IPS DF 19.7 (cell line): Measurements from ENCODE around the gene TRA2B.

Experiments used
- DNase-seq: peaks from one replicate; pipeline ENCODE4 v3.0.0-alpha.2; 2013; ENCODE audit warnings: low read depth, low spot score

Gene TRA2B

GRCh38 chr3:185937689-185938374 lies at the start of gene TRA2B:
Gene TRA2B (minus strand): TSS chr3:185938014. CDS start chr3:185937860, 154 bp downstream.
- DNase-seq: peak; percentile 83

DNA sequence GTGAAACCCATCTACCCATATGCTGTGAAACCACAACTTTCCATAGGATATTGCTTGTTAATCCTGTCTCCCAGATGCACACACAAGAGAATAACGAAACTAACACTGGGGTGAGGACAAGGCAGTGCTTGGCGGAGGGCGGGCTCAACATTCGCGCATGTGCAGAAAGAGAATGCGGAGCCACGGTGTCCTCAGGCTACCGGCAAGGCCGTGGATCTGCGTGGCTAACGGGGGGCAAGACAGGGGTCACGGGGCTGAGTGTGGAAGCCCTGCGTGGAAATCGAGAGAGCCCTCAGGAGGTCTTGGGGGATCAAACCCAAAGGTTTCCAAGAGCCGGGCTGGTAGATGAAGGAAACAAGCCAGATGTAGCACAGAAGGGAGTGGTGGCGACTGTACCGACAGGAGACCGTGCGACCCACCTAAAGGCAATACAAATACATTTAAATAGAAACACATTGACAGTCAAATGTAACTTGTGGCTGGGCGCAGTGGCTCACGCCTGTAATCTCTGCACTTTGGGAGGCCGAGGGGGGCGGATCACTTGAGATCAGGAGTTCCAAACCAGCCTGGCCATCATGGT lies 48.5 kb upstream of the TRA2B start:
- DNase-seq: no peak

DNA sequence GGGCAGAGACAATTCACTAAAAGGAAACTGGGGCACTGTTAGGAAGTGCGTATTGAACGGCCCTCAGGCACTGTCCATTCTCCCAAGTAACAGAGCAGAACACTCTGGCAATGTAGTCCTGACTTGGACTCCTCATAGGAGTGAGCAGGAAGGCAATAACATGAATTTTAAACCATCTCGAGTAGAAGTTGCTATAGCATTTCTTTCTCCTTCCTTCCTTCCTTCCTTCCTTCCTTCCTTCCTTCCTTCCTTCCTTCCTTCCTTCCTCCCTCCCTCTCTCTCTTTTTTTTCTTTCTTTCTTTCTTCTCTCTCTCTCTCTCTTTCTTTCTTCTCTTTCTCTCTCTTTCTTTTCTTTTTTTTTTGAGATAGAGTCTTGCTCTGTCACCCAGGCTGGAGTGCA lies 46.4 kb upstream of the TRA2B start:
- DNase-seq: no peak

DNA sequence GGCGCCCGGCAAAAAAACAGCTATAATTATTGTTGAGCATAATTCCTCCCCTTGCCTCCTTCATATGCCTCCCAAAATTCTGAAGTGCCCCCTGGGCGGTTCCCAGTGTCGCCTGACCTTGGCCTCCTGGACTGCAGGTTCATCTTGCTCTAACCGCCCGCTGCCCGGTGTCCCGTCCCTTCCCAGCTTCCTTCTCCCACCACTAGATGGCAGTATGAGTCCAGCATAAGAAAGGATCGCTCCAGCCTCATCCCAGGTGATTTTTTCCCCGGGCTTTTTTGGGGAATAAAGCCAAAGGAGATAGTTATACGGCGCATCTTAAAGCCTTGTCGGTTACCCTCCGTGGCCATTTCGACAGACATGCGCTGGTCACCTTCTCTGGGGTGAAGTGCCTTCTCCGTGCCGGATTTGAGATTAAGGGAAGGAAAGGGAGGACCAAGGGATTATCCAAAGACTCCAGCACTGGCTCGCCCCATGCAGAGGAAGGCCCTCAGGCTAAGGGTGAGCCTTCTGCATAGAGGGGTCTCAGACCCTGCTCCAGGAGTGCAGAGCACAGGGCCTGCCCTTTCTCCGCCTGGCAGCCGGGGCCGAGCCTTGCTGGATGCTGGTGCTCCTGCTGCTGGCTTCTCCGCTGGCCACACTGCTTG lies 45.8 kb upstream of the TRA2B start:
- DNase-seq: peak; percentile 28

GRCh38 chr3:185982632-185983031 lies 44.8 kb upstream of the TRA2B start:
- DNase-seq: no peak

DNA sequence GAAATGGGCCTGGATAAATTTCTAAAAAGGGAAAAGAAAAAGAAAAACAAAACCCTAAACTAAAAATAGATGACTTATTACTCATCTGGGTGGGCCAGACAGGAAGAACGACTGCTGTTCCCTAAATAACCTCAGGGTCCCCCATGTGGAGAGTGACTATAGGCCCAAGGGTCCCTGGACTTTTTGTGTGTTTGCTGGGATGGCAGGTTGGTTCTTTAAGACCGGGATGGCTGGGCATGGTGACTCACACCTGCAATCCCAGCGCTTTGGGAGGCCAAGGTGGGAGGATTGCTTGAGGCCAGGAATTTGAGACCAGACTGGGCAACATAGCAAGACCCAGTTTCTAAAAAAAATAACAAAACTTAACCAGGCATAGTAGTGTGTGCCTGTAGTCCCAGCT lies 43.8 kb upstream of the TRA2B start:
- no peak for DNase-seq

DNA sequence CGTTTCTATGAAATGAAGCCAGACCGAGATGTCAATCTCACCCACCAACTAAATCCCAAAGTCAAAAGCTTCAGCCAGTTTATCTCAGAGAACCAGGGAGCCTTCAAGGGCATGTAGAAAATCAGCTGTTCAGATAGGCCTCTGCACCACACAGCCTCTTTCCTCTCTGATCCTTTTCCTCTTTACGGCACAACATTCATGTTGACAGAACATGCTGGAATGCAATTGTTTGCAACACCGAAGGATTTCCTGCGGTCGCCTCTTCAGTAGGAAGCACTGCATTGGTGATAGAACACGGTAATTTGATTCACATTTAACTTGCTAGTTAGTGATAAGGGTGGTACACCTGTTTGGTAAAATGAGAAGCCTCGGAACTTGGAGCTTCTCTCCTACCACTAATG lies 41.9 kb upstream of the TRA2B start:
- DNase-seq: no peak

GRCh38 chr3:185978516-185978915 lies 40.7 kb upstream of the TRA2B start:
- no peak for DNase-seq

- no peak for DNase-seq
These were observed 39.8 kb upstream of the TRA2B start for GRCh38 chr3:185977679-185978040.

- DNase-seq: no peak
These were observed 39.3 kb upstream of the TRA2B start for GRCh38 chr3:185976977-185977678.

GRCh38 chr3:185976100-185976499 lies 38.3 kb upstream of the TRA2B start:
- no peak for DNase-seq

- DNase-seq: no peak
These were observed 33.8 kb upstream of the TRA2B start for GRCh38 chr3:185971579-185971978.

- DNase-seq: no peak
These were observed 30.4 kb upstream of the TRA2B start for GRCh38 chr3:185968168-185968567.

GRCh38 chr3:185966655-185967054 lies 28.8 kb upstream of the TRA2B start:
- no peak for DNase-seq

GRCh38 chr3:185965496-185965895 lies 27.7 kb upstream of the TRA2B start:
- DNase-seq: no peak

- no peak for DNase-seq
These were observed 23.9 kb upstream of the TRA2B start for GRCh38 chr3:185961675-185962232.

GRCh38 chr3:185960522-185961288 lies 22.9 kb upstream of the TRA2B start:
- no peak for DNase-seq

DNA sequence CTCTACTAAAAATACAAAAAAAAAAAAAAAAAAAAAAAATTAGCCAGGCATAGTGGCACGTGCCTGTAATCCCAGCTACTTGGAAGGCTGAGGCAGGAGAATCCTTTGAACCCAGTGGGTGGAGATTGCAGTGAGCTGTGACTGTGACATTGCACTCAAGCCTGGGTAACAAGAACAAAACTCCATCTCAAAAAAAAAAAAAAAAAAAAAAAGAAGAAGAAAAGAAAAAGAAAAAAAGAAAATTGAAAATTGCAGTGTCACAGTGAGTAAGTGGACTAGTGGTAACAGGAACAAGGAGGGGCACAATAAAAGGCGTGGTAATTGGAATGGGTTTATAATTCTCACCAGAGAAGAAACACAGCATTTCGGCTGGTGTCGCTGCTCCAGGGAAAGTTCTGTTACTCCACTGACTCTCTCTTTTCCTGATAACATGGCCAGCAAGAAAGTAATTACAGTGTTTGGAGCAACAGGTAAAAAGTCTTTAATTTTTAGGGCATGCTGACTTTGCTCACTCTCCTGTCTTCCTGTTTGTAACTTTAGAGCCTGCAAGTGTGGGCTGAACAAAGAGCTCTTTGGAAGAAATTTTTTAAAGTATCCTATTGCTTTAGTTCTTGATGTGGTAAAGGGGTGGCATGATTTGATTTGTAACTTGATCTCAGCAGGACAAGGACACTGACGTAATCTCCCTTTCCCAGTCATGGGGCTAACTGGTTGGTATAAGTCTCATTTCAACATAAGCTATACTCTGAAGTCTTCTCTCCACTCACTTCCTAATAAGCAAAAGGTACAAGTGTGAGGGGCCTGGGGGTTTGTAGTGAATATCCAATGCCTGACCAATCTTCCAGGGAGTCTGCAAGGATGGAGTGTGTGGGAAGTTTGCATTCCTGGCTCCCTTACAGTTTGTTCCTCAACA lies 22.1 kb upstream of the TRA2B start:
- DNase-seq: no peak

GRCh38 chr3:185958626-185959025 lies 20.8 kb upstream of the TRA2B start:
- no peak for DNase-seq

- no peak for DNase-seq
These were observed 18.4 kb upstream of the TRA2B start for GRCh38 chr3:185956244-185956643.

DNA sequence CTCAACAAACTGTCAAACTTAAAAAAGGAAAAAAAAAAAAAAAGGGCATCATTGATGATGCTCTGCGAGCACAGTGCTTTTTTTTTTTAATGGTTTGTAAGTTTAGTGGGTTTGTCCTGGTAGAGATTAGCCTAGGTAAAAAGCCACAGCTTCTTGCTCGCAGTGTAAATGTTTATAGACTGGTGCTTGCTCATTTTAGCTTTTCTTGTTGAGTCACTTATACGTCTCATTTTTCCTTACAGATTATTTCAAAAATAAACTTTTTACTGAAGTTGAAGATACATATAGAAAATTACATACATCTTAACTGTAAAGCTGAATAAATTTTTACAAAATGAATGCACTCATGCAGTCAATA lies 16.5 kb upstream of the TRA2B start:
- DNase-seq: no peak
